T follicular helper cell (primary cell): ENCODE measurements around the gene NAALADL2.
"Not testable (repeated sequence)": the region's sequence is repeated elsewhere in the genome, so short reads cannot be mapped to it uniquely, and the experiment has no call there.

Source experiments
- DNase-seq: peaks from one replicate; pipeline ENCODE4 v3.0.0-alpha.2; 2020; ENCODE audit warnings: low read depth

Gene NAALADL2

DNA sequence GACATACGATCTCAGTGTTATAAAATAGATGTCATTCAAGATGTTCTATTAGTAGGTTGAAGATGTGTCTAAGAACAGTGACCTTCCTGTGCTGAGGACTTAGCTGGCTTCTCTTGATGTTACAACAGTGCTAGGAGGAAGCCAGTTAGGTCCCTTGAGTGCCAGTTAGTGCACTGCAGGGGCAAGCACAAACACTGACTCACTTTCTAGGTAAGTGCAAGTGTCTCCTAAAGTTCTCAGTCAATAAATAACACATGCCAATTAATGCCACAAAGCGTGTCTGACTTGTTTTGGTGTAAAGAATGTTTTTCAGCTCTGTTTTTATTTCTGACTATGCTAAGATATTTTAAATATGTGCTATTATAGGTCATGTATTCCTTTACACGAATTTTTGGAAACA is 211.8 kb downstream of the NAALADL2 start:
- DNase-seq = no peak

DNA sequence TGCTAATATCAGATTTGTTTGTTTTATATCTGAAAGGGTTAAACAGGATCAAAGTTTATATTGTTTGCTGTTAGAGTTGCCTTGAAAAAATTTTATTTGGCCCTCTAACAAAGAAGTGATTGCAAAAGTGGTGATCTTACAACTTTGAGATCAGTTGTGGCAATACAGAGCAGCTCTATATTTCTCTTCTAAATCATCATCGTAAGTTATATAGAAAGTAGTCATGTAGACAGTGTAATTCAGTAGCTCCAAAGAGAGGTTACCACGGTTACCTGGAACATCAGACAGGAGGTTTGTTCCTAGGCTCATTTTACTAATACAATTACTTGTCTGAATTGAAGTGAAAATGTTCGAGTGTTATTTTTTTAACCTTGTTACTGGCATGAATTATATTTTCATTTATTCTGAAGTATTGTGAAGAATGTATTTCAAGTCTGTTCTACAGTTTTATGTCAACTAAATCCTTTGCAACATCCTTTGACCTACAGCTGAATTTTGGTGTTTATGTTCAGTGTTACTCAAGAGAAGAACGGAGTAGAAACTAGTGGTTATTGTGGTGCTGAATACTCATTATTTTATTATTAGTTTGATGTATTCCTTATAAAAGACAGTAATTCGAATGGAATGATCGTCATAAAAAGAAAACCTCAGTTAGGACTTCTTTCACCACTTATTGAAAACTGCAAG is 214.2 kb downstream of the NAALADL2 start:
- DNase-seq = no peak

DNA sequence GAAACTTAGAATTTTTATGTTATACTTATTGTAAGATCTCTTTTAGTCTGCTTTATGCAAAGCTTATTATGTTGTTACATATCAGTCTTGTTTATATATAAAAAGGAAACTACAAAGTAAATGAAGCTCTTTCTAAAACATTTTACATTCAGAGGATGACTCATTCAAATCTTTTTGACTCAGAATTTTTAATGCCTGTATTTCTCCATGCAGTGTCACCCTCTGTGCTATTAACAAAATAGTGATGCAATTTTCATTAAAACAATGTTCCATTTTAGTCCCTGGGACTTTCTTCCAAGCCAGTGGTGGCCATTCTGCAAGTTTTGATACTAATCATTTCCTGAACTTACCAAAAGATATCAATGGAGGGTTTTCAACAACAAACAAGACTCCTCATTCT is 216.1 kb downstream of the NAALADL2 start:
- no peak for DNase-seq

DNA sequence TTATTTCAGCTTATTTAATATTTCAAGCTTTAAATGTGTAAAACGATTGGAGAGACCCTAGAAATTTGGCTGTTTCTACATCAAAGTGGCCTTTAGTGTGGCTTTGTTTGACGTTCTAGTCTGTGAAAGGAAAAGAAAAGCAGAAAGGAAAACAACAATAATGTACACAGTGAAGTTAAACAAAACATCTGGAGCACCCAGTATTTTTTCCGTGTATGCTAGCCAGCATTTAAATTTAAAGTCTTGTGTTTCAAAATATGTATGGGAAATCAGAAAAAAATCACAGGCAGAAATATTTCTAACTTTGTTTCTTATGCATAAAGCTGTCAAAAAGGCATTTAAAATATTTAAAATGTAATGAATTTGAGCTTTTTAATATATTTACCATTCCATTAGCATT is 218.1 kb downstream of the NAALADL2 start:
- no peak for DNase-seq

- DNase-seq = no peak
Observed at GRCh38 chr3:175082631-175083030, 223.5 kb downstream of the NAALADL2 start.

DNA sequence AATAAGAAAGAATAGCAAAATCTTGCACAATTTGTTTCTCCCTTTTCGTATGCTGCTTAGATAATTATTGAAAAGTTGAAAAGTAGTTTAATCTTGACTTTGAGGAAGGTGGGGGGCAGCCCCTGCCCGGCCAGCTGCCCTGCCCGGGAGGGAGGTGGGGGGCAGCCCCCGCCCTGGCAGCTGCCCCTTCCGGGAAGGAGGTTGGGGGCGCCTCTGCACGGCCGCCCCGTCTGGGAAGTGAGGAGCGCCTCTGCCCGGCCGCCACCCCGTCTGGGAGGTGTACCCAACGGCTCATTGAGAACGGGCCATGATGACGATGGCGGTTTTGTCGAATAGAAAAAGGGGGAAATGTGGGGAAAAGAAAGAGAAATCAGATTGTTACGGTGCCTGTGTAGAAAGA is 228.0 kb downstream of the NAALADL2 start:
- not testable (repeated sequence) for DNase-seq

- DNase-seq = no peak
Observed at GRCh38 chr3:175088766-175089380, 229.7 kb downstream of the NAALADL2 start.

DNA sequence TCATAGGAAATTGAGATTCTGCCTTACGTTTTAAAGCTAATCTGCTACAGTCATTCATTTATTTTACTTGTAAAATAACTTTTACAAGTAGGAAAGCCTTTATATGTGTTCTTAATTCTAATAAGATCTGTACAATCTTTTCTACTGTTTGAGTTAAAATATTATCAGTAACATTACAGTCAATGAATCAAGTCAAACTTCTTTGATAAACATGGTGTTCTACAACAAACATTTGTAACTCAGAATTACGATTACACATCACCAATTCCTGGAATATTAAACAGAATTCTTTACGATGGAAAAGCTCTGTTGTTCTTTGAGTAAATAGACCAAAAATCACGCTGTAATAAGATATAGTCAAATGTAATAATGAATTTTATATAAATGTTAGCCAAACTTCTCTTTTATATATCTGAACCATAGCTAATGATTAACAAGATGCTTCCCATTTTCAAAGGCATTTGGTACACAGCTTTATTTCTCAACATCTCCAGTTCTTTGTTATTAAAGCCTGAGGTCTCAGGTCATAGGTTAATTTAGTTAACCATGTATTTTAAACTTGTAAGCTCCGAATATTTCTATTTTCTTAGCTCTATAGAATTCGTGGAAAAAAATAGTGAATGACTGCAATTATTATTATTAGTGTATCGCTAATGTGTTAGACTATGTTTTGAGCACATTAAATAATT is 232.4 kb downstream of the NAALADL2 start:
- DNase-seq = no peak

DNA sequence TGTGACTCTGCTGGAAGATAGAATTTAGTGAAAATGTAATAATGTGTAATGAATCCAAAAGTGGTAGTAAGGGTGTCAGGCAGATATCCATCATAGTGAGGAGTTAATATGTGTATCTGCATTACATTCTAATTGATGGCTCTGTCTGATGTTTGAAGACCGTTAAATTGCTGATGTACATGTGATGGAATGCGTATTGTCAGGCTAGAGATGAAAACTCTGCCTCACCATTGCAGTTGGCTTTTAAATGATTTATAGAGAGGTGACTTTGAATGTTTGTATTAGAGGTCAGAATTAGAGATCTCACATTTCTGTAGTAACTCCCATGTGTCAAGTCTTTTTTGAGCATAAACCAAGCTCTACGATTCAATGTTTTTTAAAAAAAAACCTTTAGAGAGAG is 234.6 kb downstream of the NAALADL2 start:
- DNase-seq = no peak

DNA sequence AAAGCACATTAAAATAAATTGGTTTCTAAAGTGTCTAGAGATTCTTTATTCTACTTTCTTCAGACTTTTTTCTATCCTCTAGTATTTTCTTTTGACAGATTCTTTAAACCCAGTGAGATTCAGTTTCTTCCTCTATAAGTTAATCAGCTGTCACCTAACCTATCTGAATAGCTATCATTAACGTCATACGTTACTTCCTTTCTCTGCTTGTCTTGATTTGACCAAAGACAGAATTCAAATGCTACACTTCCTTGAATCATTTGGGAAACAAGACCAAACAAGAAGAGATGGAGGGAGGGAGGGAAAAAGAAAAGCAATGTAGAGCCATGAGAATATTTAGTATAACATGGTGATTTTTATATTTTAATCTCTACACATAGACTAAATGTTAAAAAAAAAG is 235.2 kb downstream of the NAALADL2 start:
- DNase-seq = no peak

- no peak for DNase-seq
Observed at GRCh38 chr3:175098644-175099043, 239.5 kb downstream of the NAALADL2 start.

DNA sequence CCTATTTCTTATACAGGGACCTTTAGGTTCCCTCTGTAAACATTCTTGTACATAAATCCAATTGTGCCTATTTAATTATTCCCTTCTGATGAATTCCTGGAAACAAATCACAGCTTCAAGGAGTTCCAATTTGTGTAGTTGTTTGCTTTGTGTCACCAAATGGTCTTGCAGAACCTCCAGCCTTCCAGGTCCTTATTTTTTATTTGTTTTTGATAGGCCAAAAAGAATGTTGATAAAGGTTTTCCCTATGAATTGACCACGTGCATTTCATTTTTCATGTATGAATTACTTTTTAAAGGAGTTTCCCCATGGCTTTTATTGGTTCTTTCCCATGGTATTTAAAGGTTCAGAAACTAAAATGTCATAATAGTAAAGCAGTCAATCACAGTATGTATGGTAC is 243.0 kb downstream of the NAALADL2 start:
- DNase-seq = no peak

GRCh38 chr3:175103298-175103697 is 244.2 kb downstream of the NAALADL2 start:
- no peak for DNase-seq

GRCh38 chr3:175105066-175105465 is 245.9 kb downstream of the NAALADL2 start:
- no peak for DNase-seq

- DNase-seq = no peak
Observed at GRCh38 chr3:175107231-175107630, 248.1 kb downstream of the NAALADL2 start.

DNA sequence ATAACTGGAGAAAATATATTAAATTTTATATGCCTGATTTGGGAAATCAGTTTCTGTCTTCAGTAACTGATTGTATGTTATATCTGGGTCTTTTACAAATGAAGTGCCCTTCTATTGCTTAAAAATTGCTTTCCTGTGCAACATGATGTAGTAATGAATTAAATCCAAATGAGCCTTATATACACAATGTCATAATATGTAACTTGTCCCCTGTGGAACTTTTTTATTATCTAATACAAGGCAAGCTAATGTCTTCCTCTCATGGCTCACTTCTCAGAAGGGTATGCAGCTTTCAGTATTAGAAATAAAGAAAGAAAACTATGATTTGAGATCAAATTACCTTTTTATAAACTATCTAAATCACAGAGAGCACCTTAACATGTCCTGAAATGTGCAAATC is 248.9 kb downstream of the NAALADL2 start:
- DNase-seq = no peak

DNA sequence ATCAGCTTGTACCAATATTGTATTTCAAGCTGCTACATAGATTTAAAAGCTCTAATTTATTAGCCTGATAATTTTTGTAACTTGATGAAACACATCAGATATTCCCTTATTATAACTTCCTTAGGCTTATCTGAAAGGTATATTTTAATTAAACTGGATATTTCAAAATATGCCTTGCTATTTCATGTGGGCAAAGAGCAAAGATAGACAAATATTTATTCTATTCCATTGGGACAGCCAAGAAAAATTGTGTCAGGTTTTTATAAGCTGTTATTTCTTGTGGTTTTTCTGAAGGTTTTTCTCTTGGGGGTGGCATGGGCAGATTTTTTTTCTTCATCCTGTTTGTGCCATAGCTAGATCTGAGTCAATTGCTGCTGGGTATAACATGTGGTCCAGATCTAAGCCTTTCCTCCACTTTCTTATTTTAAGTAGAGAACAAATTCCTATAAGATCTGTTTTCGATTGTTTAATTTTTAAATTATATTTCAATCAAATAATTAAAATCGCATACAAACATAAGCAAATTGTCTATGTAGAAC is 249.5 kb downstream of the NAALADL2 start:
- DNase-seq = no peak

DNA sequence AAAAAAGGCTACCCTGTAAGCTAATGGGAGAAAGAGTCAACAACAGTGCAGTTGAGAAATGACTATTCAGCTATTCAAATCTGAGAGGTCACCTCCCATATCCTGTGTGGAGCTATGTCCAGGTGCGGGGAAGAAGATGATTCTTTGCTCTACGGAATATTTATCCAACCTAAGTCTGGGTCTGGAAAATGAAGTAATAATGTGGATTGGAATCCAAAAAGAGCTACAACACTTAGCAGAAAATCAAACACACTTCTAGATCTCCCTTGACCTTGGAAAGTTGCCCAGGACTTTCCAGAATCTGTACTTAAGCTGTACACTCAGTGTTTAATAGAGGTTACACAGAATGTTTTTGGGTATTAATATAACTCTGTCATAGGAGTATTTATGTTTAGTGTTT is 251.9 kb downstream of the NAALADL2 start:
- no peak for DNase-seq

DNA sequence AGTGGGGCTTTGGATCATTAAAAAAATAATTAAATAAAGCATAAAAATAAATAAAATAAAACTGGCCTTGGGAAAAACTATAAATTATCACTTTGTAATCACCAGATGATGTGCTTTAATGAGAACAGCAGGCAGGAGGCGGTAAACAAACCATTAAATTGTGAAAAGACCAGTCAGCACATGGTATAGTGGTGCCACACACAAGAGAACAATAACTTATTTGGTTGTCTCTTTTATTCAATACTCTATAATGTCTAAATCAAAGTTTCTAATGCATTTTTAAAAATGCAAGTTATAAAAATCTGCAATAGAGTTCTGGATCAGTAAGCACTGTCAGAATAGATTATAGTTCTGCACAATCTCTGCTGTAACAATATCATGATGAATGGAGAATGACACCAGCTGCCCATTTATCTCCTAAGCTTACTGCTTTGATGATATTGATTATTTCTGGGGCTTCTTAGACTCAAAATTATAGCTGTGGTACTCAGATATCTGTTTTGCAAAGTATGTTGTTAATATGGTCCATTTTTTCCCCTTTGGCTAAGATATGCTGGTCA is 259.3 kb downstream of the NAALADL2 start:
- no peak for DNase-seq

- no peak for DNase-seq
Observed at GRCh38 chr3:175121225-175121624, 262.1 kb downstream of the NAALADL2 start.

DNA sequence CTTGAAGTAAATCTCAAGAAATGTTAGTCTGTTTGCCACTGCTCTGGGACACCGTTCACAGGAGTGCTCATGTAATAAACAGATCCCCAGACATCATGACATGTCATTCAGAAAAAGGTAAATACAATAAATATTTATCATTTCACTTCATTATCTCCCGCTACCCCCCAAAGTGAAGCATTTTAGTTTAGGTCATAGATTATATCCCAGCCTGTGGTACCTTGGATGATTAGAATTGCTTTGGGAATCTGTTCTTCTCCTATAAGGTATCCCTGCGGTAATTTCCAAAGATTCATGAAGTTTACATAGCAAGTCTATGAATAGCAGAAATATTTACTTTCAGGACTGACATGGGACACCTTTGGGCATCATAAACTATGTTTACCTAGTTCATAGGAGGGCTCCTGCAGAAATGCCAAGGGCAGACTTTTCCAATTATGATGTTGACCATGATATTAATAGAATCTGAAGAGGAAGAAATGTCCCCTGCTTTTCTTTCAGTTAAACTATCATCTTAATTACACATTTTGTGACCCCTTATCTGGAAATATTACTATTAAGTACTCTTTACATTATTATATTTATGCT is 268.0 kb downstream of the NAALADL2 start:
- no peak for DNase-seq

GRCh38 chr3:175129126-175129525 is 270.0 kb downstream of the NAALADL2 start:
- no peak for DNase-seq
